Activated naive CD4-positive, alpha-beta T cell treated with anti-CD3 and anti-CD28 coated beads, Interleukin-2, amount 10 ng/mL, durations not matched to agents 7 days and 5 days (primary cell): ENCODE results near the gene GIGYF1.
"Not testable (repeated sequence)": the region's sequence is repeated elsewhere in the genome, so short reads cannot be mapped to it uniquely, and the experiment has no call there.

Experiments
- CTCF ChIA-PET: fragments of 350-600 bp; sonication (Branson Sonifier 250); formaldehyde crosslinking; loops from one replicate; lab custom pipeline; 2021; ENCODE audit warnings: antibody characterized with exemption; lab: Charles Lee
- DNase-seq: peaks from one replicate; pipeline ENCODE4 v3.0.0-alpha.2; 2020
- H3K27ac Mint-ChIP-seq: one replicate; pipeline ENCODE4 v1.8.0; 2021; ENCODE audit warnings: mild to moderate bottlenecking, moderate library complexity, mixed read lengths
- H3K27me3 Mint-ChIP-seq: one replicate; pipeline ENCODE4 v1.8.0; 2021; ENCODE audit warnings: mild to moderate bottlenecking, mixed read lengths
- H3K36me3 Mint-ChIP-seq: one replicate; pipeline ENCODE4 v1.8.0; 2021; ENCODE audit warnings: mixed read lengths
- H3K4me1 Mint-ChIP-seq: one replicate; pipeline ENCODE4 v1.8.0; 2021; ENCODE audit warnings: mixed read lengths
- H3K4me3 Mint-ChIP-seq: one replicate; pipeline ENCODE4 v1.8.0; 2021; ENCODE audit warnings: mild to moderate bottlenecking, moderate library complexity, mixed read lengths
- H3K9me3 Mint-ChIP-seq: one replicate; pipeline ENCODE4 v1.8.0; 2021; ENCODE audit warnings: mixed read lengths

Gene GIGYF1

DNA sequence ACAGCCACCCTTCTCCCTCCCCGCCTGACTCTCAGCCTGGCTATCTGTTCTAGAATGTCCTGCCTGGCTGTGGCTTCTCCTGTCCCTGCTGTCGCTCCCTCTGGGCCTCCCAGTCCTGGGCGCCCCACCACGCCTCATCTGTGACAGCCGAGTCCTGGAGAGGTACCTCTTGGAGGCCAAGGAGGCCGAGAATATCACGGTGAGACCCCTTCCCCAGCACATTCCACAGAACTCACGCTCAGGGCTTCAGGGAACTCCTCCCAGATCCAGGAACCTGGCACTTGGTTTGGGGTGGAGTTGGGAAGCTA lies 27.4 kb upstream of the GIGYF1 start:
- no peak overlapping the region for H3K27ac Mint-ChIP-seq
- DNase-seq: no peak
- no peaks in the 10 kb centered on the region for H3K9me3 Mint-ChIP-seq
- peaks cover 3% of the 10 kb centered on the region for H3K4me1 Mint-ChIP-seq
- CTCF ChIA-PET: interaction anchor here (1.3 to 5.9 kb wide), 2 partner anchors 16 to 131 kb away, joined by 3 to 50 read pairs; partner anchors contain the start of genes POP7 and SLC12A9
- no peaks in the 10 kb centered on the region for H3K36me3 Mint-ChIP-seq
- H3K4me3 Mint-ChIP-seq: no peak overlapping the region
- peaks cover 85% of the 10 kb centered on the region for H3K27me3 Mint-ChIP-seq

DNA sequence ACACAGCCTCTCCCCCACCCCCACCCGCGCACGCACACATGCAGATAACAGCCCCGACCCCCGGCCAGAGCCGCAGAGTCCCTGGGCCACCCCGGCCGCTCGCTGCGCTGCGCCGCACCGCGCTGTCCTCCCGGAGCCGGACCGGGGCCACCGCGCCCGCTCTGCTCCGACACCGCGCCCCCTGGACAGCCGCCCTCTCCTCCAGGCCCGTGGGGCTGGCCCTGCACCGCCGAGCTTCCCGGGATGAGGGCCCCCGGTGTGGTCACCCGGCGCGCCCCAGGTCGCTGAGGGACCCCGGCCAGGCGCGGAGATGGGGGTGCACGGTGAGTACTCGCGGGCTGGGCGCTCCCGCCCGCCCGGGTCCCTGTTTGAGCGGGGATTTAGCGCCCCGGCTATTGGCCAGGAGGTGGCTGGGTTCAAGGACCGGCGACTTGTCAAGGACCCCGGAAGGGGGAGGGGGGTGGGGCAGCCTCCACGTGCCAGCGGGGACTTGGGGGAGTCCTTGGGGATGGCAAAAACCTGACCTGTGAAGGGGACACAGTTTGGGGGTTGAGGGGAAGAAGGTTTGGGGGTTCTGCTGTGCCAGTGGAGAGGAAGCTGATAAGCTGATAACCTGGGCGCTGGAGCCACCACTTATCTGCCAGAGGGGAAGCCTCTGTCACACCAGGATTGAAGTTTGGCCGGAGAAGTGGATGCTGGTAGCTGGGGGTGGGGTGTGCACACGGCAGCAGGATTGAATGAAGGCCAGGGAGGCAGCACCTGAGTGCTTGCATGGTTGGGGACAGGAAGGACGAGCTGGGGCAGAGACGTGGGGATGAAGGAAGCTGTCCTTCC lies 26.8 kb upstream of the GIGYF1 start:
- no peaks in the 10 kb centered on the region for H3K9me3 Mint-ChIP-seq
- H3K4me3 Mint-ChIP-seq: no peak overlapping the region
- H3K27ac Mint-ChIP-seq: no peak overlapping the region
- CTCF ChIA-PET: interaction anchor here (1.3 to 5.9 kb wide), 3 partner anchors 15 to 132 kb away, joined by 3 to 50 read pairs (median 6); partner anchors contain the start of genes POP7 and SLC12A9
- no peaks in the 10 kb centered on the region for H3K36me3 Mint-ChIP-seq
- no peak for DNase-seq
- peaks cover 84% of the 10 kb centered on the region for H3K27me3 Mint-ChIP-seq
- peaks cover 3% of the 10 kb centered on the region for H3K4me1 Mint-ChIP-seq

DNA sequence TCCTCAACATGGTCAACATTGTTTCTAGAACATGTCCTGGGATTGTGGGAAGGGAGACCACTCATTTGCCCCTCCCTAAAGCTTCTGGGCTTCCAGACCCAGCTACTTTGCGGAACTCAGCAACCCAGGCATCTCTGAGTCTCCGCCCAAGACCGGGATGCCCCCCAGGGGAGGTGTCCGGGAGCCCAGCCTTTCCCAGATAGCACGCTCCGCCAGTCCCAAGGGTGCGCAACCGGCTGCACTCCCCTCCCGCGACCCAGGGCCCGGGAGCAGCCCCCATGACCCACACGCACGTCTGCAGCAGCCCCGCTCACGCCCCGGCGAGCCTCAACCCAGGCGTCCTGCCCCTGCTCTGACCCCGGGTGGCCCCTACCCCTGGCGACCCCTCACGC lies 26.2 kb upstream of the GIGYF1 start, which contains the start of gene EPO:
TSS of gene EPO (plus strand) at position 190 of the 392 bp plus-strand sequence. CDS start 513 bp downstream, outside the sequence.
- CTCF ChIA-PET: interaction anchor here (1.2 to 1.7 kb wide), 2 partner anchors 15 to 131 kb away, joined by 3 to 6 read pairs; partner anchors contain the start of genes POP7 and SLC12A9
- DNase-seq: no peak
- peaks cover 3% of the 10 kb centered on the region for H3K4me1 Mint-ChIP-seq
- no peak within 1 kb of the TSS for H3K27ac Mint-ChIP-seq
- H3K9me3 Mint-ChIP-seq: no peaks in the 10 kb centered on the region
- no peak within 1 kb of the TSS for H3K4me3 Mint-ChIP-seq
- peaks cover 81% of the 10 kb centered on the region for H3K27me3 Mint-ChIP-seq
- H3K36me3 Mint-ChIP-seq: no peaks in the 10 kb centered on the region

DNA sequence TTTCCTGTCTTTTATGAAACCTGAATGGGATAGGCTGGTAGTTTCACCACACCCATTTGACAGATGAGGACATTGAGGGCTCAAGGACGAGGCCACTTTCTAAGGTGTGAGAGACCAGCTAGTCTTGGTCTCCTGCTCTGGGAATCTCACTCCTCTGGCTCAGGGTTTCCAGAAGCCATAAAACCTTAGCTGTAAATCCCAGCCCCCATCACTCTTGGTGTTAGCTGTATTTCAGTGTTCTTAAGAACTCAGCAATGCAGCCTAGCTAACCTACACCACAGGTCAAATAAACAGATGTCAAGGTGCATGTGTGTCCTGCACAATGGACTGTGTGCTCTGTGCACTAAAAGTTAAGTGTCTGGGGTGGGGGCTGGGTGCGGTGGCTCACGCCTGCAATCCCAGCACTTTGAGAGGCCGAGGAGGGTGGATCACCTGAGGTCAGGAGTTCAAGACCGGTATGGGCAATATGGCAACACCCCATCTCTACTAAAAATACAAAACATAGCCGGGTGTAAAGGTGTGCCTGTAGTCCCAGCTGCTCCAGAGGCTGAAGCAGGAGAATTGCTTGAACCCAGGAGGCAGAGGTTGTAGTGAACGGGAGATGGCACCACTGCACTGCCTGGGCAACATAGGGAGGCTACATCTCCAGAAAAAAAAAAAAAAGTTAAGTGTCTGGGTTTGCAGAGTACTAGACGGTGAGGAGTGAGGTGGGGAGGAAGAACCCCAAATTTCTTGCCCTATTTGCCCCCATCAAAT lies 25.7 kb upstream of the GIGYF1 start:
- Mint-ChIP-seq H3K27ac (no peak overlapping the region), H3K36me3 (no peaks in the 10 kb centered on the region), H3K4me3 (no peak overlapping the region), H3K4me1 (no peaks in the 10 kb centered on the region), H3K9me3 (no peaks in the 10 kb centered on the region), H3K27me3 (peaks cover 78% of the 10 kb centered on the region)
- CTCF ChIA-PET: interaction anchor here (1.2 to 1.7 kb wide), 2 partner anchors 14 to 132 kb away, joined by 3 to 6 read pairs; partner anchors contain the start of genes POP7 and SLC12A9
- no peak for DNase-seq

DNA sequence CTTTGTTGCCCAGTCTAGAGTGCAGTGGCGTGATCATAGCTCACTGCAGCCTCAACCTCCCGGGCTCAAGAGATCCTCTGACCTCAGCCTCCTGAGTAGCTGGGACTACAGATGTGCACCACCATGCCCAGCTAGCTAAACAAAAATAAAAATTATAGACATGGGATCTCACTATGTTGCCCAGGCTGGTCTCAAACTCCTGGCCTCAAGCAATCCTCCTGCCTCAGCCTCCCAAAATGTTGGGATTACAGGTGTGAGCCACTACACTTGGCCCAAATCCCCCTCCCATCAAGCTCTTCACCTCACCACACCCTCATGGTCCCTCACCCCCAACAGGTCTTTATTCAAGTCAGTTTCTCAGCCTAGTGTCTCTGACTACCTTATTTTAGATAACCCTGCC lies 23.0 kb upstream of the GIGYF1 start:
- not testable (repeated sequence) for H3K27ac Mint-ChIP-seq, H3K4me3 Mint-ChIP-seq, DNase-seq, H3K9me3 Mint-ChIP-seq, H3K4me1 Mint-ChIP-seq, H3K36me3 Mint-ChIP-seq
- CTCF ChIA-PET: interaction anchor here (2.9 kb wide), 1 partner anchor 9 kb away, joined by 7 read pairs; no protein-coding TSS in a partner anchor
- peaks cover 54% of the 10 kb centered on the region for H3K27me3 Mint-ChIP-seq

DNA sequence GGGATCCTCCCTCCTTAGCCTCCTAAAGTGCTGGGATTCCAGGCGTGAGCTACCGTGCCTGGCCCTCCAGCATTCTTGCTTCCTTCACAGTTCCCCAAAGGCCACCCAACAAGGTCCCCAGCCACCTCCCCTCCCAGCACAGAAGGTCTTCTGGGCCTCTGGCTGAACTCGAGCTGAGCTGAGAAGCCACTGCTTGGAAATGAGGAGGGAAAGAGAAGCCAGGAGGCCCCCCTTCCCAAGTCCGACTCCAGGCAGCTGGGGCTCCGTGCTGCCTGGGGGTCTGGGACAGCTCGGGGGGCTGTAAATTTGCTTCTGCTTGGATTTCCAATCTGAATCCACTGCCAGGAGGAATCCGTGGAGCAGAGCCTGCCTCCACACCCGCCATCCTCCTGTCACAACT lies 20.7 kb upstream of the GIGYF1 start:
- H3K27ac Mint-ChIP-seq: no peak overlapping the region
- CTCF ChIA-PET: interaction anchor here (1.1 kb wide), 1 partner anchor 11 kb away, joined by 5 read pairs; no protein-coding TSS in a partner anchor
- DNase-seq: no peak
- H3K4me3 Mint-ChIP-seq: no peak overlapping the region
- no peaks in the 10 kb centered on the region for H3K4me1 Mint-ChIP-seq
- H3K36me3 Mint-ChIP-seq: no peaks in the 10 kb centered on the region
- H3K27me3 Mint-ChIP-seq: peaks cover 30% of the 10 kb centered on the region
- H3K9me3 Mint-ChIP-seq: no peaks in the 10 kb centered on the region

DNA sequence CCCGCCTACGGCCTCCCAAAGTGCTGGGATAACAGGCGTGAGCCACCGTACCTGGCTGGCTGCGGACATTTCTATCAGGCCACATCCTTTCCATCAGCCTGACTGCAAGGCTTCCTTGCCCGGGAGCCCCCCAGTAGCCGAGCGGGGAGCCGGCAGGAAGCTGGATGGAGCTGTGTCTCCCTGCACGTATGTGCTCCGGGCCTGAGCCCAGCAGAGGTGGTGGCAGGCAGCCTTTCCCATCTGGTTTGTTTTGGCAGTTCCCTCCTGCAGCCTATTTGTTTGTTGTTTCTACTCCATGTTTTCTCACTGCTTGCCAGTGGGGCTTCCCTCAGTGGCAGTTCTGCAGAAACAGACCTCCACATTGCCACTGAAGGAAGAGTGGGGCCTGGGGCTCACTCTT lies 17.3 kb upstream of the GIGYF1 start:
- H3K4me1 Mint-ChIP-seq: peaks cover 10% of the 10 kb centered on the region
- H3K9me3 Mint-ChIP-seq: no peaks in the 10 kb centered on the region
- no peak overlapping the region for H3K27ac Mint-ChIP-seq
- CTCF ChIA-PET: interaction anchor here (1.3 kb wide), 1 partner anchor 14 kb away, joined by 3 read pairs; no protein-coding TSS in a partner anchor
- H3K27me3 Mint-ChIP-seq: peaks cover 2% of the 10 kb centered on the region
- no peak overlapping the region for H3K4me3 Mint-ChIP-seq
- peaks cover 8% of the 10 kb centered on the region for H3K36me3 Mint-ChIP-seq
- DNase-seq: no peak

DNA sequence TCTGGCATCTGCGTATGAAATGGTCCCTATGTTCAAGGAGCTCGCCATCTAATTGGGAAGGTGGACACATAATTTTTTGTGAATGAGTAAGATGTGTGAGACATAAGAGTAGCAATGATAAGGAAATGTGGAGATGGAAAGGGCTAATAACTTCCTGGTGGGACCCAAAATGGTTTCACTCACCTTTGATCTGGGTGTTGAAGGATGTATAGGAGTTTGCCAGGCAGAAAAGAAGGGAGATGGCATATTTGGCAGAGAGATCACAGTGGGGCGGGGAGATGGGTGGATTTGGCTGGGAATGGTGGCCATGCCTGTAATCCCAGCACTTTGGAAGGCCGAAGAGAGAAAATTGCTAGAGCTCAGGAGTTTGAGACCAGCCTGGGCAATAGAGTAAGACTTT lies 16.4 kb upstream of the GIGYF1 start:
- H3K36me3 Mint-ChIP-seq: peaks cover 12% of the 10 kb centered on the region
- no peak overlapping the region for H3K27ac Mint-ChIP-seq
- no peak for DNase-seq
- peaks cover 14% of the 10 kb centered on the region for H3K4me1 Mint-ChIP-seq
- H3K27me3 Mint-ChIP-seq: peaks cover 4% of the 10 kb centered on the region
- CTCF ChIA-PET: no interaction called here
- no peaks in the 10 kb centered on the region for H3K9me3 Mint-ChIP-seq
- H3K4me3 Mint-ChIP-seq: no peak overlapping the region

DNA sequence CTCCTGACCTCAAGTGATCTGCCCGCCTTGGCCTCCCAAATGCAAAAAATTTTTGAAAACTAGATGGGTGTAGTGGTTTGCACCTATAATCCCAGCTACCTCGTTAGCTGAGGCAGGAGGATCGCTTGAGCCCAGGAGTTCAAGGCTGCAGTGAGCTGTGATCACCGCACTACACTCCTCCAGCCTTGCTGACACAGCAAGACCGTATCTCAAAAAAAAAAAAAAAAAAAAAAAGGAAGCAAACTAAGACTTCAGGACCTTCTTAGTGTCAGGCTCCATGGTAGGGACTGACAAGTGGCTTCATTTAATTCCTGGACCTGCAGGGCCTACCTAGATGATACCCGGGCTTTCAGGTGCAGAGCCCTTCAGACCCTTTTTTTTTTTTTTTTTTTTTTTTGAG lies 14.3 kb upstream of the GIGYF1 start:
- Mint-ChIP-seq H3K27me3 (peaks cover 4% of the 10 kb centered on the region), H3K36me3 (peaks cover 12% of the 10 kb centered on the region), H3K4me1 (peaks cover 14% of the 10 kb centered on the region), H3K27ac (no peak overlapping the region), H3K9me3 (no peaks in the 10 kb centered on the region), H3K4me3 (peak overlapping the region; percentile 15)
- CTCF ChIA-PET: interaction anchor here (0.6 to 1.4 kb wide), 2 partner anchors 144 to 191 kb away, joined by 3 to 4 read pairs; partner anchors contain the start of gene SLC12A9
- DNase-seq: no peak

DNA sequence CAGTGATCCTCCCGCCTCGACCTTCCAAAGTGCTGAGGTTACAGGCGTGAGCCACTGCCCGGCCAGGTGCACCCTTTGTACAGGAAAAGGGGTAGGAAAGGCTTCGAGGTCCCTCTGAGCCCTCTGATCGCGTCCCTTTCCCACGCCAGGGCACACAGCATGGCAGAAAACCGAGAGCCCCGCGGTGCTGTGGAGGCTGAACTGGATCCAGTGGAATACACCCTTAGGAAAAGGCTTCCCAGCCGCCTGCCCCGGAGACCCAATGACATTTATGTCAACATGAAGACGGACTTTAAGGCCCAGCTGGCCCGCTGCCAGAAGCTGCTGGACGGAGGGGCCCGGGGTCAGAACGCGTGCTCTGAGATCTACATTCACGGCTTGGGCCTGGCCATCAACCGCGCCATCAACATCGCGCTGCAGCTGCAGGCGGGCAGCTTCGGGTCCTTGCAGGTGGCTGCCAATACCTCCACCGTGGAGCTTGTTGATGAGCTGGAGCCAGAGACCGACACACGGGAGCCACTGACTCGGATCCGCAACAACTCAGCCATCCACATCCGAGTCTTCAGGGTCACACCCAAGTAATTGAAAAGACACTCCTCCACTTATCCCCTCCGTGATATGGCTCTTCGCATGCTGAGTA lies 12.7 kb upstream of the GIGYF1 start:
- Mint-ChIP-seq H3K9me3 (no peaks in the 10 kb centered on the region), H3K4me3 (peak overlapping the region; percentile 98), H3K27me3 (peaks cover 12% of the 10 kb centered on the region), H3K36me3 (peaks cover 12% of the 10 kb centered on the region), H3K4me1 (peaks cover 14% of the 10 kb centered on the region), H3K27ac (peak overlapping the region; percentile 96)
- DNase-seq: no peak
- CTCF ChIA-PET: interaction anchor here (3.0 to 3.6 kb wide), 2 partner anchors 17 to 145 kb away, joined by 50 to 64 read pairs; partner anchors contain the start of gene SLC12A9

DNA sequence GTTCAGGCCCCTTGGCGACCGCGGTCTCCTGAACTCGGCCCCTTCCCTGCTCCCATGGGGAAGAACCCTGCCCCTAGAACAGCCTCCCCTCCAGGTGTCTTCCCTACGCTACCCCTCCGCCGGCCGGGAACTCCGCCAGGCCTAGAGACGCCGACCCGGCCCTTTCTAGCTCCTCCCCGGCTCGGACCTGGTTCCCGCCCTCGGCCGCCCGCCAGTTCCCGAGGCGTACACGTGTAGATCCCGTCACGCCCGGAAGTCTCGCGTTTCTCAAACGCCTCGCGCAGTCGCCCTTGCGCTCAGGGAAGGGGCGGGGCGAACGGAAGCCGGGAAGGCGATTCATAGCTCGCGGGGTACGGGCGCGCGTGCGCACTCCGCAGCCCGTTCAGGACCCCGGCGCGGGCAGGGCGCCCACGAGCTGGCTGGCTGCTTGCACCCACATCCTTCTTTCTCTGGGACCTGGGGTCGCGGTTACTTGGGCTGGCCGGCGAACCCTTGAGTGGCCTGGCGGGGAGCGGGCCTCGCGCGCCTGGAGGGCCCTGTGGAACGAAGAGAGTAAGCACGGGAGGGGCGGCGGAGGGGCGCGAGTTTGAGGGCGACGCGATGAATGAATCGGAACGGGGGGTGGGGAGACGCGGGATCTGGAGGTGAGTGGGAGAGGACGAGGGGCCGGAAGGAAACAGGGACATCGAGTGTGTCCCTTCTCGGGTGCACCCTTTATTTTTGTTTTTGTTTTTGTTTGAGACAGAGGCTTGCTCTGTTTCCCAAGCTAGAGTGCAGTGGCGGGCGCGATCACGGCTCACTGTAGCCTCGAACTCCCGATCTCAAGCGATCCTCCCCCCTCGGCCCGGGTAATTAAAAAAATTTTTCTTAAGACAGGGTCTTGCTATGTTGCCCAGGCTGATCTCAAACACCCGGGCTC lies 12.0 kb upstream of the GIGYF1 start, which contains the start of gene POP7:
TSS of gene POP7 (plus strand) at position 369 of the 919 bp plus-strand sequence. CDS start 710 bp downstream, outside the sequence.
- peaks cover 15% of the 10 kb centered on the region for H3K27me3 Mint-ChIP-seq
- DNase-seq: peak; percentile 99
- peak within 1 kb of the TSS; percentile 98 for H3K4me3 Mint-ChIP-seq
- peaks cover 12% of the 10 kb centered on the region for H3K36me3 Mint-ChIP-seq
- CTCF ChIA-PET: interaction anchor here (0.9 to 3.6 kb wide), 25 partner anchors 10 to 224 kb away, joined by 3 to 64 read pairs (median 4); partner anchors contain the start of genes FBXO24, LRCH4, SLC12A9 and SRRT
- peaks cover 14% of the 10 kb centered on the region for H3K4me1 Mint-ChIP-seq
- H3K27ac Mint-ChIP-seq: peak within 1 kb of the TSS; percentile 96
- no peaks in the 10 kb centered on the region for H3K9me3 Mint-ChIP-seq

DNA sequence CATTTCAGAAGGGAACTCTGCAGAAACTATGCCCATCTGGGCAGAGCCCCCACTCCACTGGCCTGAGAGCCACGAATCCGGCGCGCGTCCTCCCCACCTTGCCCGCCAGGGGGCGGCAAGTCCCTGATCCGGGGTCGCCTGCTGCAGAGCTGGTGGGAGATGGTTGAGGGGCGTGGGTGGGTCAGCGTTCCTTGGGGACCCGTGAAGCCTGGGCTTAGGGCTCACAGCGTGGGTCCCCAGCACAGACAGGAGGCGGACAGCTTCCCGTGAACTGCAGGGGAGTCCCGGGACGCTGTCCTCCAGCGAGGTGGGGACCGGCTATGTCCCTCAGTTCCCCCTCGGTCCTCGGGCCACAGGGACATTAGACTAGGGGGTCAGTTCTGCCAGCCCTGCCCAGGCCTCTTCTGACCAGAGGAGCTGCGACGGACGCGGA lies 11.3 kb upstream of the GIGYF1 start:
- Mint-ChIP-seq H3K9me3 (no peaks in the 10 kb centered on the region), H3K27me3 (peaks cover 21% of the 10 kb centered on the region), H3K4me3 (peak overlapping the region; percentile 98), H3K36me3 (peaks cover 12% of the 10 kb centered on the region), H3K27ac (peak overlapping the region; percentile 96), H3K4me1 (peaks cover 14% of the 10 kb centered on the region)
- CTCF ChIA-PET: interaction anchor here (0.8 to 3.6 kb wide), 26 partner anchors 10 to 223 kb away, joined by 3 to 64 read pairs (median 4); partner anchors contain the start of genes FBXO24, LRCH4, SLC12A9 and SRRT
- peak; percentile 82 for DNase-seq
